HCT116 (cell line): ENCODE results near the gene LAMP1. TPM values are rescaled to one million over a fixed set of nuclear protein-coding genes. Genes with fewer than 3 reads are reported as not detected.

Experiments used
- ATAC-seq: fragments of 200-7000 bp; cut with Tn5 transposase; 2 replicates; pipeline ENCODE4 v1.9.1; 2020; ENCODE audit warnings: mild to moderate bottlenecking, moderate library complexity
- BruUV-seq: library from RNA; stranded (reverse); fragments of 400-500 nt; replicated peaks from 2 replicates; lab custom pipeline; 2021; lab: Mats Ljungman, UMichigan
- CTCF ChIA-PET: fragments of 300-600 bp; sonication (Branson Sonifier 250); formaldehyde crosslinking; loops from one replicate; lab custom pipeline; 2021; ENCODE audit warnings: antibody characterized with exemption; lab: Charles Lee
- POLR2A ChIA-PET: fragments of 300-600, 350-600 bp; sonication (Branson Sonifier 250); formaldehyde crosslinking; loops from one replicate; lab custom pipeline; 2021; ENCODE audit warnings: antibody characterized with exemption; lab: Charles Lee
- RAD21 ChIA-PET, 2 experiments: fragments of 300-600 bp; sonication (Branson Sonifier 250); formaldehyde crosslinking; loops; one replicate each; lab custom pipeline; 2023; ENCODE audit warnings: low total read pairs in 2 of 2; ENCODE audit not compliant: uncharacterized antibody in 2 of 2, unreplicated experiment in 2 of 2, low non-redundant PET in 1 of 2; lab: Charles Lee
- DNase-seq: peaks from one replicate; pipeline ENCODE4 v3.0.0-alpha.2; 2010; ENCODE audit warnings: low read depth, low spot score
- H2AFZ ChIP-seq: fragments of 200-600 bp; shearing (Covaris generic), sonication (generic); 2 replicates; pipeline ENCODE4 v1.6.1; 2017; ENCODE audit warnings: low read depth, mixed run types, mixed read lengths, antibody characterized with exemption, low read length; ENCODE audit not compliant: poor library complexity, severe bottlenecking
- H3K27ac ChIP-seq: 2 replicates; pipeline ENCODE4 v1.5.1; 2012; ENCODE audit warnings: low read depth, low read length
- H3K27me3 ChIP-seq: fragments of 200-600 bp; sonication (generic); 2 replicates; pipeline ENCODE4 v1.6.1; 2016; ENCODE audit warnings: mixed run types, low read length, mixed read lengths; ENCODE audit not compliant: insufficient read depth
- H3K36me3 ChIP-seq, 2 experiments: fragments of 200-500 bp in 1 of 2; fragments of 200-600 bp in 1 of 2; sonication (Bioruptor generic) in 1 of 2; sonication (generic) in 1 of 2; 2 replicates each; pipeline versions ENCODE4 v1.5.1 to v1.6.1; 2014 to 2016; ENCODE audit warnings: low read length in 2 of 2, inconsistent platforms in 1 of 2, mixed read lengths in 1 of 2, mixed run types in 1 of 2; ENCODE audit not compliant: insufficient read depth in 2 of 2, control insufficient read depth in 1 of 2
- H3K4me1 ChIP-seq, 2 experiments: fragments of 200-600 bp in 1 of 2; sonication (generic) in 1 of 2; 2 replicates each; pipeline versions ENCODE4 v1.5.1 to v1.6.1; 2012 to 2017; ENCODE audit warnings: low read length in 2 of 2, inconsistent platforms in 1 of 2, mild to moderate bottlenecking in 1 of 2, mixed read lengths in 1 of 2, mixed run types in 1 of 2, moderate library complexity in 1 of 2; ENCODE audit not compliant: insufficient read depth in 2 of 2, control insufficient read depth in 1 of 2
- H3K4me2 ChIP-seq: fragments of 200-600 bp; sonication (generic); 2 replicates; pipeline ENCODE4 v1.6.1; 2017; ENCODE audit warnings: mixed run types, low read length, mixed read lengths
- H3K4me3 ChIP-seq, 2 experiments: fragments of 200-600 bp in 1 of 2; sonication (generic) in 1 of 2; replicated peaks in 1 of 2; 2 replicates each; pipeline ENCODE4 v1.5.1; 2011 to 2016; ENCODE audit warnings: low read length in 2 of 2, control low read depth in 1 of 2, low read depth in 1 of 2, mild to moderate bottlenecking in 1 of 2, mixed read lengths in 1 of 2, mixed run types in 1 of 2
- H3K79me2 ChIP-seq: fragments of 200-600 bp; sonication (generic); 2 replicates; pipeline ENCODE4 v1.6.1; 2017; ENCODE audit warnings: mild to moderate bottlenecking, mixed run types, low read length, moderate library complexity, mixed read lengths; ENCODE audit not compliant: insufficient read depth
- H3K9ac ChIP-seq: fragments of 200-600 bp; sonication (generic); 2 replicates; pipeline ENCODE4 v1.6.1; 2016; ENCODE audit warnings: low read length, mixed read lengths
- H3K9me2 ChIP-seq: fragments of 200-600 bp; sonication (generic), shearing (Covaris generic); 2 replicates; pipeline ENCODE4 v1.6.1; 2017; ENCODE audit warnings: mixed run types, mild to moderate bottlenecking, moderate library complexity; ENCODE audit not compliant: insufficient read depth
- H3K9me3 ChIP-seq, 2 experiments: fragments of 200-500 bp in 1 of 2; fragments of 200-600 bp in 1 of 2; sonication (Bioruptor generic) in 1 of 2; sonication (generic) in 1 of 2; 2 replicates each; pipeline ENCODE4 v1.6.1; 2014 to 2017; ENCODE audit warnings: low read length in 2 of 2, mixed read lengths in 2 of 2, inconsistent platforms in 1 of 2, low read depth in 1 of 2, mild to moderate bottlenecking in 1 of 2, mixed run types in 1 of 2, moderate library complexity in 1 of 2; ENCODE audit not compliant: control insufficient read depth in 1 of 2, insufficient read depth in 1 of 2
- H4K20me1 ChIP-seq: fragments of 200-600 bp; sonication (generic), shearing (Covaris generic); 2 replicates; pipeline ENCODE4 v1.6.1; 2017; ENCODE audit warnings: mixed run types, mild to moderate bottlenecking, moderate library complexity; ENCODE audit not compliant: insufficient read depth
- ATF3 ChIP-seq: IDR thresholded peaks from 2 replicates; pipeline ENCODE4 v1.6.1; 2012
- CEBPB ChIP-seq: IDR thresholded peaks from 2 replicates; pipeline ENCODE4 v1.6.1; 2012; ENCODE audit warnings: low read depth
- CTCF ChIP-seq, 3 experiments: fragments of 200-600 bp in 1 of 3; sonication (generic) in 1 of 3; IDR thresholded peaks in 2 of 3; conservative IDR thresholded peaks in 1 of 3; 2 replicates each; pipeline ENCODE4 v1.5.1; 2012 to 2017; ENCODE audit warnings: low read depth in 2 of 3, low read length in 2 of 3, antibody characterized with exemption in 1 of 3, borderline replicate concordance in 1 of 3, control low read depth in 1 of 3, mild to moderate bottlenecking in 1 of 3, mixed read lengths in 1 of 3, mixed run types in 1 of 3, moderate library complexity in 1 of 3; ENCODE audit not compliant: insufficient read depth in 1 of 3
- EZH2phosphoT487 ChIP-seq: fragments of 200-600 bp; IDR thresholded peaks from 2 replicates; pipeline ENCODE4 v1.6.1; 2018; ENCODE audit warnings: antibody characterized with exemption, borderline replicate concordance
- FOSL1 ChIP-seq: IDR thresholded peaks from 2 replicates; pipeline ENCODE4 v1.6.1; 2012; ENCODE audit warnings: low read depth
- JUND ChIP-seq: IDR thresholded peaks from 2 replicates; pipeline ENCODE4 v1.6.1; 2012
- MAX ChIP-seq: IDR thresholded peaks from 2 replicates; pipeline ENCODE4 v1.6.1; 2012
- POLR2A ChIP-seq: IDR thresholded peaks from 2 replicates; pipeline ENCODE4 v1.7.0; 2011; ENCODE audit warnings: borderline replicate concordance; ENCODE audit not compliant: insufficient read depth, insufficient read length; ENCODE audit errors: extremely low read depth
- POLR2AphosphoS5 ChIP-seq: IDR thresholded peaks from 2 replicates; pipeline ENCODE4 v1.6.1; 2011; ENCODE audit warnings: mild to moderate bottlenecking, low read depth, low read length, moderate library complexity
- RAD21 ChIP-seq: IDR thresholded peaks from 2 replicates; pipeline ENCODE4 v1.6.1; 2012; ENCODE audit warnings: low read depth, mild to moderate bottlenecking
- REST ChIP-seq: IDR thresholded peaks from 2 replicates; pipeline ENCODE4 v1.6.1; 2012; ENCODE audit warnings: low read depth
- SIN3A ChIP-seq: IDR thresholded peaks from 2 replicates; pipeline ENCODE4 v1.6.1; 2012; ENCODE audit warnings: low read depth
- SP1 ChIP-seq: IDR thresholded peaks from 2 replicates; pipeline ENCODE4 v1.6.1; 2012; ENCODE audit warnings: low read depth
- SRF ChIP-seq: IDR thresholded peaks from 2 replicates; pipeline ENCODE4 v1.6.1; 2012; ENCODE audit warnings: low read depth
- TCF7L2 ChIP-seq: IDR thresholded peaks from 2 replicates; pipeline ENCODE4 v1.7.0; 2011; ENCODE audit warnings: borderline replicate concordance, inconsistent platforms; ENCODE audit not compliant: insufficient read depth, insufficient read length; ENCODE audit errors: extremely low read depth
- YY1 ChIP-seq: IDR thresholded peaks from 2 replicates; pipeline ENCODE4 v1.6.1; 2011; ENCODE audit warnings: low read length, low read depth, moderate library complexity, mild to moderate bottlenecking; ENCODE audit not compliant: insufficient replicate concordance; ENCODE audit errors: extremely low read depth
- ZBTB33 ChIP-seq: IDR thresholded peaks from 2 replicates; pipeline ENCODE4 v1.6.1; 2011; ENCODE audit warnings: mild to moderate bottlenecking, low read length, moderate library complexity; ENCODE audit not compliant: insufficient replicate concordance; ENCODE audit errors: extremely low read depth
- ZFX ChIP-seq: fragments of 450-650 bp; IDR thresholded peaks from 2 replicates; pipeline ENCODE4 v1.6.1; 2017
- ZNF274 ChIP-seq: fragments of 200-500 bp; sonication (Bioruptor generic); IDR thresholded peaks from 2 replicates; pipeline ENCODE4 v1.6.1; 2014; ENCODE audit warnings: mild to moderate bottlenecking, low read depth, low read length, inconsistent platforms
- intact Hi-C: fragments of 100-400 bp; cut with micrococcal nuclease; formaldehyde crosslinking; loops from 2 replicates; pipeline ENCODE4 v1.10.0; 2022
- total RNA-seq: library from RNA; stranded (reverse); gene quantifications from one replicate; pipeline ENCODE4 v1.2.1, GENCODE V29; 2021; ENCODE audit not compliant: unreplicated experiment

Gene LAMP1
- total RNA-seq, 1 experiment from 2014 or later: 158 TPM

- no peaks in the 10 kb centered on the region for H4K20me1 ChIP-seq
- CTCF ChIA-PET: no interaction called here
- POLR2A ChIA-PET: no interaction called here
- H3K9me3 ChIP-seq: no peaks in the 10 kb centered on the region
- H3K9ac ChIP-seq: no peak overlapping the region
- H3K4me1 ChIP-seq: peaks cover 0 to 9% of the 10 kb centered on the region in 2 experiments; a peak in 2 of 4 replicates
- no peaks in the 10 kb centered on the region for H3K9me2 ChIP-seq
- no peak overlapping the region for H3K27ac ChIP-seq
- no peak for ATAC-seq
- RAD21 ChIA-PET: no interaction called here
- H3K4me2 ChIP-seq: no peak overlapping the region
- H2AFZ ChIP-seq: no peak overlapping the region
- no TSS peak for BruUV-seq
- peaks cover 16 to 21% of the 10 kb centered on the region in 2 experiments for H3K36me3 ChIP-seq
- no peaks in the 10 kb centered on the region for H3K27me3 ChIP-seq
- peaks cover 23% of the 10 kb centered on the region; the same call in 1 of the 2 replicates for H3K79me2 ChIP-seq
- TF ChIP-seq SIN3A: no peak
- TF ChIP-seq REST: no peak
- no peak for TF ChIP-seq CEBPB
- no peak for TF ChIP-seq ZBTB33
- no peak for TF ChIP-seq SP1
- no peak for TF ChIP-seq POLR2AphosphoS5
- no peak for TF ChIP-seq POLR2A
- TF ChIP-seq MAX: no peak
- TF ChIP-seq SRF: no peak
- TF ChIP-seq ATF3: no peak
- no peak for TF ChIP-seq FOSL1
- TF ChIP-seq YY1: no peak
- no peak for TF ChIP-seq JUND
- TF ChIP-seq RAD21: no peak
- TF ChIP-seq ZNF274: no peak
- no peak for TF ChIP-seq ZFX
- no peak for TF ChIP-seq CTCF (IDR thresholded peaks at IDR 0.05 in 2 of 3, conservative IDR thresholded peaks at IDR 0.05 in 1 of 3; ENCODE audit: borderline replicate concordance in 1 of 3, insufficient read depth in 1 of 3, low read depth in 2 of 3, low read length in 2 of 3)
- TF ChIP-seq TCF7L2: no peak
- no peak for TF ChIP-seq EZH2phosphoT487
- TF ChIP-seq, all 23 proteins: peak for 0
- no peak overlapping the region for H3K4me3 ChIP-seq
- no peak for DNase-seq
- intact Hi-C loops: no loop called here
Observed at GRCh38 chr13:113319371-113319770, 22.3 kb downstream of the LAMP1 start.
